Skeletal muscle tissue (tissue), 4 donors: ENCODE data around the gene MRPS12. TPM values are rescaled to one million over a fixed set of nuclear protein-coding genes. Genes with fewer than 3 reads are reported as not detected.

Experiments used
- H3K27ac ChIP-seq: one replicate; pipeline ENCODE4 v1.7.0; 2013; ENCODE audit warnings: mild to moderate bottlenecking, low read depth, low read length, inconsistent platforms
- H3K27me3 ChIP-seq, 3 donors: one replicate each; pipeline ENCODE4 v1.7.0; 2013; ENCODE audit warnings: low read length in 3 of 3; ENCODE audit not compliant: control insufficient read depth in 3 of 3, insufficient read depth in 3 of 3
- H3K36me3 ChIP-seq, 3 donors: one replicate each; pipeline ENCODE4 v1.7.0; 2013; ENCODE audit warnings: low read length in 3 of 3; ENCODE audit not compliant: control insufficient read depth in 3 of 3, insufficient read depth in 3 of 3
- H3K4me1 ChIP-seq, 3 donors: one replicate each; pipeline ENCODE4 v1.7.0; 2013; ENCODE audit warnings: low read length in 3 of 3, mild to moderate bottlenecking in 3 of 3; ENCODE audit not compliant: control insufficient read depth in 3 of 3, insufficient read depth in 3 of 3
- H3K4me3 ChIP-seq, 3 donors: one replicate each; pipeline ENCODE4 v1.7.0; 2013; ENCODE audit warnings: low read length in 3 of 3
- H3K9ac ChIP-seq, 3 donors: one replicate each; pipeline ENCODE4 v1.7.0; 2013; ENCODE audit warnings: low read length in 3 of 3, mild to moderate bottlenecking in 3 of 3, moderate library complexity in 2 of 3, low read depth in 1 of 3
- H3K9me3 ChIP-seq, 3 donors: one replicate each; pipeline ENCODE4 v1.7.0; 2013; ENCODE audit warnings: low read length in 3 of 3; ENCODE audit not compliant: control insufficient read depth in 3 of 3
- total RNA-seq: library from RNA; depleted of rRNA; stranded (reverse); fragments of >200 nt; gene quantifications from one replicate; pipeline ENCODE4 v1.2.3, GENCODE V29; 2014
- donor health status: Osteomylitis.

Gene MRPS12
- total RNA-seq, 1 donor from 2014 or later, result 21.9 TPM

GRCh38 chr19:38908911-38909310 is 21.8 kb upstream of the MRPS12 start:
- Histone ChIP-seq H3K4me3 (no peak overlapping the region), H3K9ac (no peak overlapping the region), H3K36me3 (peaks cover 22 to 33% (median 30%) of the 10 kb centered on the region in 3 donors), H3K9me3 (no peaks in the 10 kb centered on the region), H3K27me3 (peaks cover 0 to 5% (median 0%) of the 10 kb centered on the region in 3 donors), H3K4me1 (no peaks in the 10 kb centered on the region), H3K27ac (no peak overlapping the region)

GRCh38 chr19:38910488-38910887 is 20.3 kb upstream of the MRPS12 start:
- peaks cover 0 to 5% (median 0%) of the 10 kb centered on the region in 3 donors for H3K27me3 ChIP-seq
- H3K9me3 ChIP-seq, result no peaks in the 10 kb centered on the region
- H3K4me3 ChIP-seq, result no peak overlapping the region
- H3K36me3 ChIP-seq, result peaks cover 17 to 33% (median 27%) of the 10 kb centered on the region in 3 donors
- H3K9ac ChIP-seq, result no peak overlapping the region
- H3K4me1 ChIP-seq, result no peaks in the 10 kb centered on the region
- no peak overlapping the region for H3K27ac ChIP-seq

DNA sequence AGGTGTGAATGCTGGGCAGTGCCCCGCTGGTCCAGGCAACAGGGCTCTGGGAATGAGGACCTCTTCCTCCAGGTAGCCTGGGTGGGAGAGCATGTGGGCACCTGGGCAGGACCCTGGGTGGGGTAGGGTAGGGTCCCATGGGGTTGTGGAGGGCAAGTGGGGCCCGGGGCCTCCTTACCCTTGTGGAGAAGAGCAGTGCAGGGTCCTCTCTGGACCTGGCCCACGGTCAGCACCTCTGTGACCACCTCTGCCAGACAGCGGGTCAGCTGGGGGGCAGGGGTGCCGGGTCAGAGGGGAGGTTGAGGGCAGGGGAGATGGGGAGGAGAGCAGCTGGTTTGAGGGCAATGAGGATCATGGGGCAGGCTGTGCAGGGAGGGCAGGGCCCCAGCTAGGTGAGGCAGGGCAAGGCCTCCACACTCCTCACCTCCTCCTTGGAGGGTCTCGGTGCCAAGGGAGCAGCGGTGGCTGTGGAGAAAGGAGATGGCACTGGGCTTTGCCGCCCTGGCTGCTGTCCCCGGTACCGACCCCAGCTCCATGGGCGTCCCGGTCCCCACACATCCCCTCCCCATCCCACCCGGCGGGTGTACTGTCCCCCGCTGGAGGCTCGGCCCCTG is 19.2 kb upstream of the MRPS12 start:
- Histone ChIP-seq H3K9ac (no peak overlapping the region), H3K27me3 (peaks cover 0 to 5% (median 0%) of the 10 kb centered on the region in 3 donors), H3K4me1 (no peaks in the 10 kb centered on the region), H3K36me3 (peaks cover 14 to 28% (median 26%) of the 10 kb centered on the region in 3 donors), H3K4me3 (no peak overlapping the region), H3K9me3 (no peaks in the 10 kb centered on the region), H3K27ac (no peak overlapping the region)

GRCh38 chr19:38912600-38913514 is 17.9 kb upstream of the MRPS12 start:
- H3K4me3 ChIP-seq, result no peak overlapping the region
- no peaks in the 10 kb centered on the region for H3K4me1 ChIP-seq
- peaks cover 0 to 5% (median 0%) of the 10 kb centered on the region in 3 donors for H3K27me3 ChIP-seq
- H3K9me3 ChIP-seq, result no peaks in the 10 kb centered on the region
- no peak overlapping the region for H3K27ac ChIP-seq
- H3K9ac ChIP-seq, result no peak overlapping the region
- H3K36me3 ChIP-seq, result peaks cover 6 to 21% (median 19%) of the 10 kb centered on the region in 3 donors

DNA sequence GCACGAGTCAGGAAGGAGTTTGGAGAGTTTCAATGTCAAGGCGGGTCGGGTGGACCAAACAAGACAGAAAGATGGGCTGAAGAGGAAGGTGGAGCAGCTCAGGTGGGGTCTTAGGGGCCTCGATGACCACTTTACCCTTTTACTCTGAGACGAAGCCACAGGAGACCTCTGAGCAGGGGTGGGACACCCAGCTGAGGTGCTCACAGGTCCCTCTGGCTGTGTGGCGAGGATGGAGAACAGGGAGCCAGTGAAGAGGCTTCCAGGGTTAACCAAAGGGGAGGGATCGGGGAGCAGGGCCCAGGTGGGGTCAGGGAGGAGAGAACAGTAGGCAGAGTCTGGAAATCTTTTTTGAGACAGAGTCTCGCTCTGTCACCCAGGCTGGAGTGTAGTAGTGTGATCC is 16.8 kb upstream of the MRPS12 start:
- Histone ChIP-seq H3K9me3 (no peaks in the 10 kb centered on the region), H3K36me3 (peaks cover 6 to 17% (median 15%) of the 10 kb centered on the region in 3 donors), H3K4me1 (no peaks in the 10 kb centered on the region), H3K27ac (no peak overlapping the region), H3K4me3 (no peak overlapping the region), H3K27me3 (peaks cover 0 to 5% (median 0%) of the 10 kb centered on the region in 3 donors), H3K9ac (no peak overlapping the region)

DNA sequence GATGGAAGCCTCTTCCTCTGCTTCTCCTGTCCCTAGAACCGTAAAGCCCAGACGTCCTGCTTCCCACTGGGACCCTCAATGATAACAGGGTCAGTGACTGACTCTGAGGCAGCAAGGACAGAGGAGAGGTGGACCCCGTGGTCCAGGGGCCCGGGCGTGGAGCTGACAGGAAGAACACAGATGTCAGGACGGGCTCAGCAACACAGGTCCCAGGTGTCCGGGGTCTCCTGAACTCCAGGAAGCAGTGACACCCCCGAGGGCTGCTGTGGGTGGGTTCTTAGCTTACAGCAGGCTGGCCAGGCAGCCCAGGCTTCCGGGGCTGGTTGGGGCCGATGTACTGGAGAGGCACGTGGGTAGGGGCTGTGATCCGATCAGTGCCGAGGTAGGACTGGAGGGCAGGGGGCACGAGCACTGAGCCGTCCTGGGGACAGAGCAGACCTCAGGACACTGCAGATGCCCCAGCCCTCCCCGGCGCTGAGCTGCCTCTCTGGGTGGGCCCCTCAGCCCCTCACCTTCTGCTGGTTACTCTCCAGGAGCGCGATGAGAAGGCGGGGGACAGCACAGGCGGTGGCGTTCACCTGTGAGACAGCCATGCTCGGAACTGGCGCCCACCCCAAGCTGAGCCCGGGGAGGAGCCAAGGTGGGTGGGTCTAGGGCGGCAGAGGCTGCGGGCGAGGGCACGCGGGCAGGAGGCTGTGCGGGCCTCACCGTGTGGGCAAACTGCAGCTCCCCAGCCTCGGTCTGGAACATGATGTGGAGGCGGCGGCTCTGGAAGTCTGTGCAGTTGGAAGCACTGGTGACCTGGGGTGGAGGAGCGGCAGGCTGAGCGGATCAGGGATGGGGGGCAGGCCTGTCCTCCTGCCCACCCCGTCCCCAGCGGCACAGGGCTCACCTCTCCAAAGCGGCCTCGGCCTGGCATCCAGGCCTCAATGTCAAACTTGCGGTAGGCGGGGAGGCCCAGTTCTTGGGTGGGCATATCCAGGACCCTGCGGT is 15.1 kb upstream of the MRPS12 start:
- peaks cover 2 to 10% (median 7%) of the 10 kb centered on the region in 3 donors for H3K36me3 ChIP-seq
- peaks cover 0 to 5% (median 0%) of the 10 kb centered on the region in 3 donors for H3K27me3 ChIP-seq
- no peaks in the 10 kb centered on the region for H3K4me1 ChIP-seq
- no peak overlapping the region for H3K27ac ChIP-seq
- no peak overlapping the region for H3K4me3 ChIP-seq
- H3K9ac ChIP-seq, result no peak overlapping the region
- H3K9me3 ChIP-seq, result no peaks in the 10 kb centered on the region

DNA sequence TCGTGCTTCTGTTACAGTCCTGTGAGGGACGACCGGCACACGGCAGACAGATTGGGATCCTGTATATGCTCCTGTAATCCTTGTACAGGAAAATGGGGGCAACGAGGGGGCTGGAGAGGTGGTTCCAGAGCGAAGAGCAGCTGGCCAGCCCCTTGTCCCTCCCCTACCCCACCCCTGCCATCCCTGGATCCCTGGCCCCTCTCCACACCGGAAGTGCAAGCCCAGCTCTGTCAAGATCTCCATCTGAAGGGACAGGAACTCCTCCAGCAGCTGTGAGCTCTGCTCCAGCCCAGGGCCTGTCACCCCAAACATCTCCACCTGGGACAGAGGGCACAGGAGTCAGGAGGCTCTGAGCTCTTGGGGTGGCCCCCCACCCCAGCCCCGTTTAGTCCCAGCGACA is 13.2 kb upstream of the MRPS12 start:
- Histone ChIP-seq H3K9ac (peak overlapping the region in 1 of 3 donors; percentile 45), H3K9me3 (no peaks in the 10 kb centered on the region), H3K27ac (no peak overlapping the region), H3K4me3 (no peak overlapping the region), H3K36me3 (peaks cover 10 to 16% (median 10%) of the 10 kb centered on the region in 3 donors), H3K27me3 (no peaks in the 10 kb centered on the region), H3K4me1 (no peaks in the 10 kb centered on the region)

DNA sequence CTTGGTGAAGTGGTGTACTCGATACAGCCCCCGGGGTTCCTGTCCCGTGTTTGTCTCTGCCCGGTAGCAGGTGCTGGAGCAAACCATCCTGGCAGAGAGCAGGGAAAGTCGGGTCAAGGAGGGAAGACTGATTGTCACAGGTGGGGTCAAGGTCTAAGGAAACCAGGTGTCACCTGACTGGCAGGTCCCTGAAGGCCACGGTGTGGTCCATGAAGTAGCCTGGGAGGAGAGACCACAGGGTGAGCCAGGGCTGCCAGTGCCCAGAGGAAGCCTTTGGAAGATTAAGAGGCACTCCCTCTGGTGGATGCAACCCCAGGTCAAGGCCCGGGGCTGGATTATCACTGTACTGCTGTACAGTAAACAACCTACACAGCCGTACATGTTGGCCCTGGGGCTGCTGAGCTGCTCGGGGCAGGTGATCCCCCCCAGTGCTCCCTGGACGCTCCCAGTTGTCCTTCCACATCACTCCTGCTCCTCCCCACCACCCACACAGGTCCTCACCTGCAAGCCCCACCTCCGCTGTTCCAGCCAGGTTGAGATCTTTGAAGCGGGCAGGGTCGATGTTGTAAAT is 12.7 kb upstream of the MRPS12 start:
- H3K36me3 ChIP-seq, result peaks cover 10 to 16% (median 12%) of the 10 kb centered on the region in 3 donors
- no peaks in the 10 kb centered on the region for H3K9me3 ChIP-seq
- no peaks in the 10 kb centered on the region for H3K4me1 ChIP-seq
- H3K27ac ChIP-seq, result no peak overlapping the region
- H3K27me3 ChIP-seq, result no peaks in the 10 kb centered on the region
- no peak overlapping the region for H3K4me3 ChIP-seq
- H3K9ac ChIP-seq, result peak overlapping the region in 1 of 3 donors; percentile 8

GRCh38 chr19:38918526-38918925 is 12.2 kb upstream of the MRPS12 start:
- Histone ChIP-seq H3K9ac (no peak overlapping the region), H3K9me3 (no peaks in the 10 kb centered on the region), H3K4me3 (no peak overlapping the region), H3K27me3 (no peaks in the 10 kb centered on the region), H3K36me3 (peaks cover 10 to 16% (median 12%) of the 10 kb centered on the region in 3 donors), H3K4me1 (no peaks in the 10 kb centered on the region), H3K27ac (no peak overlapping the region)
